HEK293 (cell line): ENCODE data around the gene PSMD13.

Experiments used
- CTCF ChIA-PET: fragments of 350-600 bp; formaldehyde crosslinking; extraction: SDS; loops from one replicate; lab custom pipeline; 2021; ENCODE audit warnings: antibody characterized with exemption; lab: Yijun Ruan, JAX
- POLR2A ChIA-PET: fragments of 300-600 bp; formaldehyde crosslinking; extraction: SDS; loops from one replicate; lab custom pipeline; 2020; ENCODE audit warnings: antibody characterized with exemption, inconsistent platforms; lab: Yijun Ruan, JAX
- H3K27ac ChIP-seq: fragments of 200-500 bp; sonication (Bioruptor generic); 2 replicates; pipeline ENCODE4 v1.5.1; 2014; ENCODE audit warnings: low read depth, low read length, control low read depth, inconsistent platforms; ENCODE audit errors: extremely low read depth
- H3K36me3 ChIP-seq, 2 experiments: fragments of 200-500 bp in 1 of 2; sonication (Bioruptor generic) in 1 of 2; 1 replicate in 1 of 2; 2 replicates in 1 of 2; pipeline ENCODE4 v1.5.1; 2014 to 2017; ENCODE audit warnings: inconsistent platforms in 2 of 2, low read length in 2 of 2; ENCODE audit not compliant: control insufficient read depth in 2 of 2, insufficient read depth in 1 of 2
- H3K4me1 ChIP-seq: fragments of 200-500 bp; sonication (Bioruptor generic); 2 replicates; pipeline ENCODE4 v1.5.1; 2014; ENCODE audit warnings: mild to moderate bottlenecking, low read length, inconsistent platforms; ENCODE audit not compliant: control insufficient read depth, insufficient read depth
- H3K4me3 ChIP-seq: 2 replicates; pipeline ENCODE4 v1.5.1; 2011; ENCODE audit warnings: low read depth, mild to moderate bottlenecking, control low read depth, low read length, moderate library complexity
- H3K9me3 ChIP-seq: fragments of 200-500 bp; sonication (Bioruptor generic); 2 replicates; pipeline ENCODE4 v1.5.1; 2014; ENCODE audit warnings: low read depth, low read length, inconsistent platforms; ENCODE audit not compliant: control insufficient read depth, insufficient read depth
- HOXD13 ChIP-seq: sonication (generic); formaldehyde crosslinking; IDR thresholded peaks from 2 replicates; pipeline ENCODE4 v1.8.0; 2022; ENCODE audit warnings: missing genetic modification reagents, borderline replicate concordance
- KLF9 ChIP-seq: fragments of 450-650 bp; formaldehyde crosslinking; IDR thresholded peaks from 2 replicates; pipeline ENCODE4 v1.5.1; 2016; ENCODE audit warnings: missing biosample characterization, missing genetic modification characterization, low read depth
- SP3 ChIP-seq: fragments of 450-650 bp; formaldehyde crosslinking; IDR thresholded peaks from 2 replicates; pipeline ENCODE4 v1.5.1; 2016; ENCODE audit warnings: missing biosample characterization, missing genetic modification characterization
- YY2 ChIP-seq: fragments of 450-650 bp; formaldehyde crosslinking; IDR thresholded peaks from 2 replicates; pipeline ENCODE4 v1.5.1; 2016; ENCODE audit warnings: missing biosample characterization, missing genetic modification characterization
- ZBTB21 ChIP-seq: fragments of 450-650 bp; formaldehyde crosslinking; IDR thresholded peaks from 2 replicates; pipeline ENCODE4 v1.5.1; 2017; ENCODE audit warnings: missing biosample characterization, missing genetic modification characterization
- ZEB2 ChIP-seq: fragments of 450-650 bp; formaldehyde crosslinking; IDR thresholded peaks from 2 replicates; pipeline ENCODE4 v1.5.1; 2016; ENCODE audit warnings: missing biosample characterization, missing genetic modification characterization
- ZFHX2 ChIP-seq: fragments of 450-650 bp; formaldehyde crosslinking; conservative IDR thresholded peaks from 2 replicates; pipeline ENCODE4 v1.5.1; 2016; ENCODE audit warnings: missing biosample characterization, missing genetic modification characterization
- ZNF157 ChIP-seq: fragments of 450-650 bp; formaldehyde crosslinking; IDR thresholded peaks from 2 replicates; pipeline ENCODE4 v1.5.1; 2016; ENCODE audit warnings: missing biosample characterization, missing genetic modification characterization
- ZNF266 ChIP-seq: fragments of 450-650 bp; formaldehyde crosslinking; IDR thresholded peaks from 2 replicates; pipeline ENCODE4 v1.5.1; 2016; ENCODE audit warnings: missing biosample characterization, missing genetic modification characterization, low read depth
- ZNF48 ChIP-seq: fragments of 450-650 bp; formaldehyde crosslinking; IDR thresholded peaks from 2 replicates; pipeline ENCODE4 v1.5.1; 2016; ENCODE audit warnings: missing biosample characterization, missing genetic modification characterization
- ZNF544 ChIP-seq: fragments of 450-650 bp; formaldehyde crosslinking; IDR thresholded peaks from 2 replicates; pipeline ENCODE4 v1.5.0; 2017; ENCODE audit warnings: missing biosample characterization, missing genetic modification characterization
- ZNF571 ChIP-seq: fragments of 450-650 bp; formaldehyde crosslinking; IDR thresholded peaks from 2 replicates; pipeline ENCODE4 v1.5.0; 2017; ENCODE audit warnings: missing biosample characterization, missing genetic modification characterization
- ZNF701 ChIP-seq: fragments of 450-650 bp; formaldehyde crosslinking; IDR thresholded peaks from 2 replicates; pipeline ENCODE4 v1.5.1; 2016; ENCODE audit warnings: missing biosample characterization, missing genetic modification characterization
- TF ChIP-seq, protein P1 (sequence below): fragments of 450-650 bp; formaldehyde crosslinking; IDR thresholded peaks from 2 replicates; pipeline ENCODE4 v1.5.1; 2017; ENCODE audit warnings: missing biosample characterization, missing genetic modification characterization
- TF ChIP-seq, protein P2 (sequence below): fragments of 450-650 bp; formaldehyde crosslinking; IDR thresholded peaks from 2 replicates; pipeline ENCODE4 v1.5.1; 2017; ENCODE audit warnings: missing biosample characterization, missing genetic modification characterization
- TF ChIP-seq, protein P3 (sequence below): fragments of 450-650 bp; formaldehyde crosslinking; IDR thresholded peaks from 2 replicates; pipeline ENCODE4 v1.5.1; 2017; ENCODE audit warnings: missing biosample characterization, mild to moderate bottlenecking, missing genetic modification characterization, moderate library complexity
- TF ChIP-seq, protein P4 (sequence below): fragments of 450-650 bp; formaldehyde crosslinking; IDR thresholded peaks from 2 replicates; pipeline ENCODE4 v1.5.1; 2016; ENCODE audit warnings: missing biosample characterization, missing genetic modification characterization

Gene PSMD13

DNA sequence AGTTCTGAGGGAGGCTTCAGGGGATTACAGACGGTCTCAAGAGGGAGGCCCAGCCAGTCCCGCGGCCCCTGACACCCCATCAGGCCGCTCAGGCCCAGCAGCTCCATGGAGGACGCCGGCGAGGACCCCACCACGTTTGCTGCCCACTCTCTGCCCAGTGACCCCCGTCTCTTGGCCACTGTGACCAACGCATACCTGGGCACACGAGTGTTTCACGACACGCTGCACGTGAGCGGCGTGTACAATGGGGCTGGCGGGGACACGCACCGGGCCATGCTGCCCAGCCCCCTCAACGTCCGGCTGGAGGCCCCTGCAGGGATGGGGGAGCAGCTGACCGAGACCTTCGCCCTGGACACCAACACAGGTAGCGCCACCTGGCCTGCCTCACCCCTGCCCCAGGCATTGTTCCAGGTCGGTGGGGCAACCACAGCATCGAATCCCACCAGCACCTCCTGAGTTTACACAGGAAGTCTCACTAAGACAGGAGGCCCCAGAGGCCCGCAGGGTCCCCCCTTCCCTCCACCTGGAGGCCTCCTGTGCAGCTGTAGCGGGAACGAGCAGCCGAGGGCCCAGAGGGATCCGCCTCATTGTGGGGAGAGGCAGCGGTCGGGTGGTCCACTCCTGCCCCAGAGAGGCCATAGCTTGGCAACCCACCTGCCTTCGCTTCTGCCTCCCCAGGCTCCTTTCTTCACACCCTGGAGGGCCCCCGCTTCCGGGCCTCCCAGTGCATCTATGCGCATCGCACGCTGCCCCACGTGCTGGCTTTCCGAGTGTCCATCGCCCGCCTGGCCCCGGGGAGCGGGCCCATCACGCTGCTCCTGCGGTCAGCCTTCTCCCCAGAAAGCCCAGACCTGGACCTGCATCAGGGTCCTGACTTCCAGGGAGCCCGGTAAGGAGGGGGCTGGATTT is 53.2 kb downstream of the PSMD13 start (continued):
- TF ChIP-seq ZNF701 = no peak
- TF ChIP-seq ZBTB21 = no peak
- TF ChIP-seq, all 188 proteins: peak for 0

DNA sequence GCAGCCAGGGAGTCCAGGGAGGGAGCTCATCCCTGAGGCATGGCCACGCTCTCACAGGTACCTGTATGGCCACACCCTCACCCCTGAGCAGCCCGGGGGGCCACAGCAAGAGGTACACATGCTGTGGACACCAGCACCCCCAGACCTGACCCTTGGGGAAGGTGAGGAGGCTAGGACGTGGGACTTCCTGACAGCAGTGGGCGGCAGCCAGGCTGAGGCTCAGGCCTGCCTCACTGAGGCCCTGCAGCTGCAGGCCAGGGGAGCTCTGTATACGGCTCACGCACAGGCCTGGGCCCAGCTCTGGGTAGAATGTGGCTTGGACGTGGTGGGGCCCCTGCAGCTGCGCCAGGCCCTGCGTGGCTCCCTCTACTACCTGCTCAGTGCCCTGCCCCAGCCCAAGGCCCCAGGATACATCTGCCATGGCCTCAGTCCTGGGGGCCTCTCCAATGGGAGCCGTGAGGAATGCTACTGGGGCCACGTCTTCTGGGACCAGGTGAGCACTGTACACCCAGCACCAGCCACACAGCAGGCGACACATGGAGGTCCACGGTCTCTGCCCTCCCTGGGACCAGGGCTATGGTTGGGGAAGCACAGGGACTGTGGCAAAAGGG is 54.0 kb downstream of the PSMD13 start:
- H3K4me1 ChIP-seq = no peaks in the 10 kb centered on the region
- ChIA-PET POLR2A (interaction anchor here (1.5 kb wide), 1 partner anchor 116 kb away, joined by 3 read pairs; no protein-coding TSS in a partner anchor), CTCF (no interaction called here)
- H3K27ac ChIP-seq = no peak overlapping the region
- TF ChIP-seq ZFHX2 (peak; percentile 13; the same call in 1 of the 2 replicates), SP3 (tag by site-specific recombination) (no peak)
- H3K36me3 ChIP-seq = peaks cover 0 to 32% of the 10 kb centered on the region in 2 experiments; a peak in 1 of 3 replicates
- no peak overlapping the region for H3K4me3 ChIP-seq
- no peaks in the 10 kb centered on the region for H3K9me3 ChIP-seq

- no peaks in the 10 kb centered on the region for H3K9me3 ChIP-seq
- H3K27ac ChIP-seq = no peak overlapping the region
- no peaks in the 10 kb centered on the region for H3K4me1 ChIP-seq
- CTCF ChIA-PET = no interaction called here
- POLR2A ChIA-PET = no interaction called here
- no peak overlapping the region for H3K4me3 ChIP-seq
- H3K36me3 ChIP-seq = peaks cover 0 to 32% of the 10 kb centered on the region in 2 experiments; a peak in 1 of 3 replicates
- TF ChIP-seq, protein P1, sequence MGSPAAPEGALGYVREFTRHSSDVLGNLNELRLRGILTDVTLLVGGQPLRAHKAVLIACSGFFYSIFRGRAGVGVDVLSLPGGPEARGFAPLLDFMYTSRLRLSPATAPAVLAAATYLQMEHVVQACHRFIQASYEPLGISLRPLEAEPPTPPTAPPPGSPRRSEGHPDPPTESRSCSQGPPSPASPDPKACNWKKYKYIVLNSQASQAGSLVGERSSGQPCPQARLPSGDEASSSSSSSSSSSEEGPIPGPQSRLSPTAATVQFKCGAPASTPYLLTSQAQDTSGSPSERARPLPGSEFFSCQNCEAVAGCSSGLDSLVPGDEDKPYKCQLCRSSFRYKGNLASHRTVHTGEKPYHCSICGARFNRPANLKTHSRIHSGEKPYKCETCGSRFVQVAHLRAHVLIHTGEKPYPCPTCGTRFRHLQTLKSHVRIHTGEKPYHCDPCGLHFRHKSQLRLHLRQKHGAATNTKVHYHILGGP = no peak
- TF ChIP-seq, protein P2, sequence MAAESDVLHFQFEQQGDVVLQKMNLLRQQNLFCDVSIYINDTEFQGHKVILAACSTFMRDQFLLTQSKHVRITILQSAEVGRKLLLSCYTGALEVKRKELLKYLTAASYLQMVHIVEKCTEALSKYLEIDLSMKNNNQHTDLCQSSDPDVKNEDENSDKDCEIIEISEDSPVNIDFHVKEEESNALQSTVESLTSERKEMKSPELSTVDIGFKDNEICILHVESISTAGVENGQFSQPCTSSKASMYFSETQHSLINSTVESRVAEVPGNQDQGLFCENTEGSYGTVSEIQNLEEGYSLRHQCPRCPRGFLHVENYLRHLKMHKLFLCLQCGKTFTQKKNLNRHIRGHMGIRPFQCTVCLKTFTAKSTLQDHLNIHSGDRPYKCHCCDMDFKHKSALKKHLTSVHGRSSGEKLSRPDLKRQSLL (tag by site-specific recombination) = no peak
These were observed 54.8 kb downstream of the PSMD13 start for GRCh38 chr11:291281-292210.

DNA sequence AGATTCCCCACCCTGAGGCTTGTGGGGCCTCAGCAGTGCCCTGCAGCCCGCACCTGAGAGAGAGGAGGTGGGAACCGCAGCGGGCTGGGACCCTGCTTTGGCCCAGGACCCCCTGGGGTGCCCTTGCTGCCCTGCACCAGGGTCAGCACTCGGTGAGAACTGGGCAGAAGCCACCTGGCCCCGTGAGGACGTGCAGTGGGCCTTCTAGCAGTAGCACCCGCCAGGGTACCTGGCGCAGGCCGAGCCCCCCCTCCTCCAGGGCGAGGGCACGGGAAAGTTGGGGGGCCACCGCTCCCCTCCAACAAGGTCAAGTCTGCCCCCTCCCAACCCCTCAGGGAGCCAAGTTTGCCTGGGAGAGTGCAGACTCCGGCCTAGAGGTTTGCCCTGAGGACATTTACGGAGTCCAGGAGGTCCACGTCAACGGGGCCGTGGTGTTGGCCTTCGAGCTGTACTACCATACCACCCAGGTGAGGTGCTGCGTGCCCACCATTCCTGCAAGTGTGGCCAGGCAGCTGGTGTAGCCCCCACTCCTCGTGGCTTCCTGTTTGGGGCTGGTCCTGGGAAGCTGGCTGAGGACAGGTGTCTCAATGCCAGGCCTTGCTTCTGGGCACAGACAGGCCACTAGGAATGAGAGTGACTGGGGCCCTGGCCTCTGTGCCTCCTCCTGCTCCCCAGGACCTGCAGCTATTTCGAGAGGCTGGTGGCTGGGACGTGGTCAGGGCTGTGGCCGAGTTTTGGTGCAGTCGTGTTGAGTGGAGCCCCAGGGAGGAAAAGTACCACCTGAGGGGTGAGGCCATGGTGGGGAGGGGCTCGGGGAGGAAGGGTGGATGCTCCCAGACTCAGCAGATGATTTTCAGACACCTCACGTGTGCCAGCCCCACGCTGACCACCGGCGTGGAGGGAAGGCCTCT is 55.7 kb downstream of the PSMD13 start:
- POLR2A ChIA-PET = no interaction called here
- CTCF ChIA-PET = no interaction called here
- peaks cover 0 to 32% of the 10 kb centered on the region in 2 experiments; a peak in 1 of 3 replicates for H3K36me3 ChIP-seq
- no peaks in the 10 kb centered on the region for H3K9me3 ChIP-seq
- H3K4me3 ChIP-seq = no peak overlapping the region
- H3K27ac ChIP-seq = no peak overlapping the region
- no peaks in the 10 kb centered on the region for H3K4me1 ChIP-seq
- no peak for TF ChIP-seq ZNF157 (tag by site-specific recombination)
- TF ChIP-seq, protein P3, sequence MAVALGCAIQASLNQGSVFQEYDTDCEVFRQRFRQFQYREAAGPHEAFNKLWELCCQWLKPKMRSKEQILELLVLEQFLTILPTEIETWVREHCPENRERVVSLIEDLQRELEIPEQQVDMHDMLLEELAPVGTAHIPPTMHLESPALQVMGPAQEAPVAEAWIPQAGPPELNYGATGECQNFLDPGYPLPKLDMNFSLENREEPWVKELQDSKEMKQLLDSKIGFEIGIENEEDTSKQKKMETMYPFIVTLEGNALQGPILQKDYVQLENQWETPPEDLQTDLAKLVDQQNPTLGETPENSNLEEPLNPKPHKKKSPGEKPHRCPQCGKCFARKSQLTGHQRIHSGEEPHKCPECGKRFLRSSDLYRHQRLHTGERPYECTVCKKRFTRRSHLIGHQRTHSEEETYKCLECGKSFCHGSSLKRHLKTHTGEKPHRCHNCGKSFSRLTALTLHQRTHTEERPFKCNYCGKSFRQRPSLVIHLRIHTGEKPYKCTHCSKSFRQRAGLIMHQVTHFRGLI (tag by site-specific recombination) = no peak
- no peak for TF ChIP-seq ZEB2
- TF ChIP-seq ZNF571 = no peak
- no peak for TF ChIP-seq KLF9 (tag by site-specific recombination)
- no peak for TF ChIP-seq HOXD13 (CRISPR knock-in tag)
- TF ChIP-seq, protein P4, sequence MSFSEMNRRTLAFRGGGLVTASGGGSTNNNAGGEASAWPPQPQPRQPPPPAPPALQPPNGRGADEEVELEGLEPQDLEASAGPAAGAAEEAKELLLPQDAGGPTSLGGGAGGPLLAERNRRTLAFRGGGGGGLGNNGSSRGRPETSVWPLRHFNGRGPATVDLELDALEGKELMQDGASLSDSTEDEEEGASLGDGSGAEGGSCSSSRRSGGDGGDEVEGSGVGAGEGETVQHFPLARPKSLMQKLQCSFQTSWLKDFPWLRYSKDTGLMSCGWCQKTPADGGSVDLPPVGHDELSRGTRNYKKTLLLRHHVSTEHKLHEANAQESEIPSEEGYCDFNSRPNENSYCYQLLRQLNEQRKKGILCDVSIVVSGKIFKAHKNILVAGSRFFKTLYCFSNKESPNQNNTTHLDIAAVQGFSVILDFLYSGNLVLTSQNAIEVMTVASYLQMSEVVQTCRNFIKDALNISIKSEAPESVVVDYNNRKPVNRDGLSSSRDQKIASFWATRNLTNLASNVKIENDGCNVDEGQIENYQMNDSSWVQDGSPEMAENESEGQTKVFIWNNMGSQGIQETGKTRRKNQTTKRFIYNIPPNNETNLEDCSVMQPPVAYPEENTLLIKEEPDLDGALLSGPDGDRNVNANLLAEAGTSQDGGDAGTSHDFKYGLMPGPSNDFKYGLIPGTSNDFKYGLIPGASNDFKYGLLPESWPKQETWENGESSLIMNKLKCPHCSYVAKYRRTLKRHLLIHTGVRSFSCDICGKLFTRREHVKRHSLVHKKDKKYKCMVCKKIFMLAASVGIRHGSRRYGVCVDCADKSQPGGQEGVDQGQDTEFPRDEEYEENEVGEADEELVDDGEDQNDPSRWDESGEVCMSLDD (tag by site-specific recombination) = no peak
- no peak for TF ChIP-seq ZNF266
- no peak for TF ChIP-seq ZNF48 (tag by site-specific recombination)
- no peak for TF ChIP-seq ZNF544 (tag by site-specific recombination)
- TF ChIP-seq YY2 (tag by site-specific recombination) = no peak
